Measurements from ENCODE around the gene GMPR. TPM values are rescaled to one million over a fixed set of nuclear protein-coding genes. Genes with fewer than 3 reads are reported as not detected.
"Not testable (repeated sequence)": the region's sequence is repeated elsewhere in the genome, so short reads cannot be mapped to it uniquely, and the experiment has no call there.

Gene GMPR
- total RNA-seq, 2 experiments from 2014 or later: 1.4 to 1.6 TPM

GRCh38 chr6:16226117-16227047 lies 12.0 kb upstream of the GMPR start:
- CTCF ChIA-PET; ATAC-seq; POLR2A ChIA-PET; H3K4me1 Mint-ChIP-seq; H3K4me3 Mint-ChIP-seq; H3K9me3 Mint-ChIP-seq (ENCODE audit: low read depth); H3K36me3 Mint-ChIP-seq (ENCODE audit: low read depth); intact Hi-C loops (cut with DNase I, micrococcal nuclease); H3K27ac Mint-ChIP-seq; H3K27me3 Mint-ChIP-seq; DNase-seq: not testable (repeated sequence)

GRCh38 chr6:16227048-16227562 lies 11.3 kb upstream of the GMPR start:
- no peaks in the 10 kb centered on the region for H3K9me3 Mint-ChIP-seq (ENCODE audit: low read depth)
- no peak overlapping the region for H3K27ac Mint-ChIP-seq
- no peak overlapping the region for H3K4me3 Mint-ChIP-seq
- ATAC-seq: no peak
- ChIA-PET CTCF (no interaction called here), POLR2A (no interaction called here)
- peaks cover 2% of the 10 kb centered on the region for H3K4me1 Mint-ChIP-seq
- H3K36me3 Mint-ChIP-seq (ENCODE audit: low read depth): no peaks in the 10 kb centered on the region
- H3K27me3 Mint-ChIP-seq: peaks cover 8% of the 10 kb centered on the region
- DNase-seq: no peak
- intact Hi-C loops (cut with DNase I, micrococcal nuclease): no loop called here

DNA sequence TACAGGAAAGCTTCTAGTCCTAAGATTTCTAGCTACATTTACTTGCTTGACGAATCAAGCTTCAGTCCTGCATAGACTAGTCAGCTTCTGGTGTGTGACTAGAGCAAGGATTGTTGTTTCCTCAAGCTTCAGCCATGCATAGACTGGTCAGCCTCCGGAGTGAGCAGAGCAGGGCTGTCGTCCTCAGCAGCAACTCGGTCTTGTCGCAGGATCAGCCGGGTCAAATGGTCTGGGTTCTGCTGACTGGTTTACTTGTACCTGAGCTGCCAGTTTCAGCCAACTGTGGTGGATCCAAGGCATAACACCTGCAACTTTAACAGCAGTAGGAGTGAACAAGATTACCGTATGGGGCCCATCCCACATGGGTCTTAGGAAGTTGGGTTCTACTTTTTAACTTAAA lies 10.8 kb upstream of the GMPR start:
- intact Hi-C loops (cut with DNase I, micrococcal nuclease): no loop called here
- H3K4me1 Mint-ChIP-seq: peaks cover 2% of the 10 kb centered on the region
- H3K4me3 Mint-ChIP-seq: no peak overlapping the region
- H3K9me3 Mint-ChIP-seq (ENCODE audit: low read depth): no peaks in the 10 kb centered on the region
- CTCF ChIA-PET: interaction anchor here (0.8 kb wide), 1 partner anchor 8 kb away, joined by 3 read pairs; no protein-coding TSS in a partner anchor
- ATAC-seq (no peak), DNase-seq (no peak)
- no peak overlapping the region for H3K27ac Mint-ChIP-seq
- H3K27me3 Mint-ChIP-seq: peaks cover 10% of the 10 kb centered on the region
- POLR2A ChIA-PET: no interaction called here
- no peaks in the 10 kb centered on the region for H3K36me3 Mint-ChIP-seq (ENCODE audit: low read depth)

GRCh38 chr6:16228043-16228442 lies 10.3 kb upstream of the GMPR start:
- DNase-seq (no peak), ATAC-seq (no peak)
- ChIA-PET POLR2A (no interaction called here), CTCF (interaction anchor here (0.8 kb wide), 1 partner anchor 8 kb away, joined by 3 read pairs; no protein-coding TSS in a partner anchor)
- no peak overlapping the region for H3K4me3 Mint-ChIP-seq
- no peaks in the 10 kb centered on the region for H3K4me1 Mint-ChIP-seq
- intact Hi-C loops (cut with DNase I, micrococcal nuclease): no loop called here
- H3K9me3 Mint-ChIP-seq (ENCODE audit: low read depth): no peaks in the 10 kb centered on the region
- peaks cover 9% of the 10 kb centered on the region for H3K27me3 Mint-ChIP-seq
- H3K36me3 Mint-ChIP-seq (ENCODE audit: low read depth): no peaks in the 10 kb centered on the region
- no peak overlapping the region for H3K27ac Mint-ChIP-seq

DNA sequence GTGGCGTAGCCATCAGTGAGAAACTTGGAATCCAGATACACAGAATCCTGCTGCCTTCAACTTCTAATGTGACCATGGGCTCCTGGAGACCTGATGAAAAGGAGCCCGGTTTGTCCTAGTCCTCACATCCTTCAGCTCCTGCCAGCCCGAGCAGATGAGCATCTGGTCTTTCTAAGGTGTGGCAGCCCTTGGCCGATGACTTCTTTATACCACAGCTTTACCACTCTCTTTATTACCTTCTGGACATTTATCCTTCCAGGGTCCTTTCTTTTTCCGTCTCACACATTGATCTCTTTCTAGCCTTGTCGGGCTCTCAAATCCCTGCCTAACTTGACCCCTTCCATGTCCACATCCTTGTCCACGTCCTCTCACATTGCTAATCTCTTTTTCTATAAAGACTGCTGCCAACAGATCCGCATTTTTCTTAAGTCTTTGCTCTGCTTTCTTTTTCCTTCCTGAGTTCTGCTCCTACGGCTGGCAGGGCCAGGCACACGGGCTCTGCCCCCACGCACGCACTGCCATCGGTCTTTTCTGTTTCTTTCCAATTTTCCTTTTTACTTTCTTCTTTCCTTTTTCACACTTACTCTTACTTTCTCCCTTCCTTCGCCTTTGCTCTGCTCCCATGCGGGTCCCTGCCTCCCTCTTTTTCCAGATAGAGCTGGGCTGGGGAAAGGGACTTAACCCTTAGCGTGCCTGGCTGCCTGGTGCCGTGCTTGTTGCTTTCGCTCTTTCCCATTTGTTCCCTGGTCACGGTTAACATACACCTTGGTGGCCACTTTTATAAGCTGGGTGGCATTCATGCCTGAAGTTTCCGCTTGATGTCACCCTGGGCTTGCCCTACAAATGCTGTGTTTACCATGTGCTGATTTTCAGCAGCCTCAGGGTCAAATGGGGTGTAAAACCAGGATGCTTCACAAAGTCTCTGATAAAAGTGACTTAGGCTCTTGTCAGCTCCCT lies 9.4 kb upstream of the GMPR start:
- ATAC-seq: no peak
- no peaks in the 10 kb centered on the region for H3K4me1 Mint-ChIP-seq
- no peak for DNase-seq
- no peaks in the 10 kb centered on the region for H3K9me3 Mint-ChIP-seq (ENCODE audit: low read depth)
- ChIA-PET CTCF (interaction anchor here (0.8 kb wide), 1 partner anchor 177 kb away, joined by 3 read pairs; no protein-coding TSS in a partner anchor), POLR2A (no interaction called here)
- peaks cover 11% of the 10 kb centered on the region for H3K27me3 Mint-ChIP-seq
- no peaks in the 10 kb centered on the region for H3K36me3 Mint-ChIP-seq (ENCODE audit: low read depth)
- intact Hi-C loops (cut with DNase I, micrococcal nuclease): no loop called here
- no peak overlapping the region for H3K27ac Mint-ChIP-seq
- no peak overlapping the region for H3K4me3 Mint-ChIP-seq

- Mint-ChIP-seq H3K27ac (no peak overlapping the region), H3K36me3 (ENCODE audit: low read depth) (no peaks in the 10 kb centered on the region), H3K9me3 (ENCODE audit: low read depth) (no peaks in the 10 kb centered on the region), H3K4me1 (no peaks in the 10 kb centered on the region), H3K27me3 (peaks cover 12% of the 10 kb centered on the region), H3K4me3 (no peak overlapping the region)
- POLR2A ChIA-PET: no interaction called here
- DNase-seq (no peak), ATAC-seq (no peak)
- intact Hi-C loops (cut with DNase I, micrococcal nuclease): no loop called here
- CTCF ChIA-PET: interaction anchor here (0.8 kb wide), 1 partner anchor 176 kb away, joined by 3 read pairs; no protein-coding TSS in a partner anchor
Measured at GRCh38 chr6:16229700-16230099, 8.7 kb upstream of the GMPR start.

DNA sequence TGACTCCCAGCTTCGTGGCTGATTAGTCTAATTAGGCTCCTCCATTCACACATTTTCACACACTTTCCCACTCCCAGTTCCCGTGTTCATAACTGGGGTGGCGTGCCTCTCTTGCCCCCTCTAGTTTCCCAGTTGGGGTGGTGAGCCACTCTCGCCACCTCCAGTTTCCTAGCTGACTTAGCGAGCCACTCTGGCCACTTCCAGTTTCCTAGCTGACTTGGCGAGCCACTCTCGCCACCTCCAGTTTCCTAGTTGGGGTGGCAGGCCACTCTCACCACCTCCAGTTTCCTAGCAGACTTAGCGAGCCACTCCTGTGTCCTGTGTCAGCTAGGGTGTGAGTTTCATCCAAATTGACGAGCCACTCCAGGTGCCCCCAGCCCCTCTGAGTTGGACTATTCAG lies 7.4 kb upstream of the GMPR start:
- Mint-ChIP-seq H3K9me3 (ENCODE audit: low read depth) (no peaks in the 10 kb centered on the region), H3K4me3 (no peak overlapping the region), H3K27ac (no peak overlapping the region), H3K27me3 (peaks cover 18% of the 10 kb centered on the region), H3K36me3 (ENCODE audit: low read depth) (no peaks in the 10 kb centered on the region), H3K4me1 (no peaks in the 10 kb centered on the region)
- POLR2A ChIA-PET: no interaction called here
- ATAC-seq: no peak
- CTCF ChIA-PET: interaction anchor here (0.6 to 1.0 kb wide), 2 partner anchors 26 to 1114 kb away, joined by 3 read pairs; no protein-coding TSS in a partner anchor
- no peak for DNase-seq
- intact Hi-C loops (cut with DNase I, micrococcal nuclease): no loop called here

- CTCF ChIA-PET: interaction anchor here (0.6 kb wide), 1 partner anchor 10 kb away, joined by 3 read pairs; no protein-coding TSS in a partner anchor
- intact Hi-C loops (cut with DNase I, micrococcal nuclease): no loop called here
- H3K9me3 Mint-ChIP-seq (ENCODE audit: low read depth): no peaks in the 10 kb centered on the region
Measured at GRCh38 chr6:16232086-16232485, 6.3 kb upstream of the GMPR start.

GRCh38 chr6:16236009-16236501 lies 2.3 kb upstream of the GMPR start:
- ATAC-seq (no peak), DNase-seq (no peak)
- Mint-ChIP-seq H3K27ac (no peak overlapping the region), H3K9me3 (ENCODE audit: low read depth) (no peaks in the 10 kb centered on the region), H3K36me3 (ENCODE audit: low read depth) (no peaks in the 10 kb centered on the region), H3K4me1 (peaks cover 25% of the 10 kb centered on the region), H3K27me3 (peaks cover 37% of the 10 kb centered on the region), H3K4me3 (no peak overlapping the region)
- intact Hi-C loops (cut with DNase I, micrococcal nuclease): no loop called here
- ChIA-PET CTCF (interaction anchor here (1.8 kb wide), 1 partner anchor 53 kb away, joined by 5 read pairs; no protein-coding TSS in a partner anchor), POLR2A (no interaction called here)

More at GRCh38 chr6:16232086-16232485, 6.3 kb upstream of the GMPR start:
- H3K27ac Mint-ChIP-seq: no peak overlapping the region
- peaks cover 8% of the 10 kb centered on the region for H3K4me1 Mint-ChIP-seq
- H3K36me3 Mint-ChIP-seq (ENCODE audit: low read depth): no peaks in the 10 kb centered on the region
- peaks cover 25% of the 10 kb centered on the region for H3K27me3 Mint-ChIP-seq
- ATAC-seq (no peak), DNase-seq (no peak)
- H3K4me3 Mint-ChIP-seq: no peak overlapping the region
- POLR2A ChIA-PET: interaction anchor here (0.6 kb wide), 1 partner anchor 98 kb away, joined by 5 read pairs; no protein-coding TSS in a partner anchor

GRCh38 chr6:16236631-16237199 lies 1.7 kb upstream of the GMPR start:
- POLR2A ChIA-PET: interaction anchor here (1.2 kb wide), 1 partner anchor 178 kb away, joined by 4 read pairs; no protein-coding TSS in a partner anchor
- Mint-ChIP-seq H3K27ac (no peak overlapping the region), H3K36me3 (ENCODE audit: low read depth) (no peaks in the 10 kb centered on the region), H3K4me3 (no peak overlapping the region), H3K9me3 (ENCODE audit: low read depth) (no peaks in the 10 kb centered on the region), H3K4me1 (peaks cover 25% of the 10 kb centered on the region), H3K27me3 (peaks cover 38% of the 10 kb centered on the region)
- CTCF ChIA-PET: interaction anchor here (1.8 kb wide), 1 partner anchor 54 kb away, joined by 5 read pairs; no protein-coding TSS in a partner anchor
- intact Hi-C loops (cut with DNase I, micrococcal nuclease): no loop called here
- no peak for DNase-seq
- no peak for ATAC-seq

DNA sequence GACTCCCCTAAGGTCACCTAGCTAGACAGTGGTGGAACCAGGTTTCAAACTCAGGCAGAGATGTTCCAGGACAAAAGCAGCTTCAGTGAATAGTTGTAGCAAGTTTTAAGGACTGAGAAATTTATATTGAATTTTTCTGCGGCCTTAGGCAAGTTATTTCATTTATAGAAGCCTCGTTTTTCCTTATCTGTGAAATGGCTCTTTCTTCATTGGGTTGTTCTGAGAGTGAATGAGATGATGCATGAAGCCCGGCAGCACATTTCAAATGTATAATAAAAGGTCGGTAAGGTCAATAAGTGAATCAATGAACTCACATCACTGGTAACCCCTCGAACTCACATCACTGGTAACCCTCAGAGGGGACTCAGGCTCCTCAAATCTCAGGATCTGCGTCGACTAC lies 1.1 kb upstream of the GMPR start:
- ChIA-PET POLR2A (interaction anchor here (1.2 kb wide), 1 partner anchor 177 kb away, joined by 4 read pairs; no protein-coding TSS in a partner anchor), CTCF (no interaction called here)
- DNase-seq: no peak
- Mint-ChIP-seq H3K27me3 (peaks cover 34% of the 10 kb centered on the region), H3K27ac (no peak overlapping the region), H3K36me3 (ENCODE audit: low read depth) (no peaks in the 10 kb centered on the region), H3K4me3 (peak overlapping the region; percentile 74), H3K9me3 (ENCODE audit: low read depth) (no peaks in the 10 kb centered on the region), H3K4me1 (peaks cover 25% of the 10 kb centered on the region)
- ATAC-seq: no peak
- intact Hi-C loops (cut with DNase I, micrococcal nuclease): no loop called here
